Subcutaneous abdominal adipose tissue (tissue), 5 donors: ENCODE results near the gene TNFRSF18.
"Not testable (repeated sequence)": the region's sequence is repeated elsewhere in the genome, so short reads cannot be mapped to it uniquely, and the experiment has no call there.

Source experiments
- H3K27ac ChIP-seq: one replicate; pipeline ENCODE4 v1.7.0; 2013; ENCODE audit warnings: low read depth, mild to moderate bottlenecking, inconsistent platforms, low read length, moderate library complexity
- H3K27me3 ChIP-seq, 5 donors: one replicate each; pipeline ENCODE4 v1.7.0; 2013; ENCODE audit warnings: low read length in 5 of 5, inconsistent platforms in 1 of 5; ENCODE audit not compliant: control insufficient read depth in 5 of 5, insufficient read depth in 4 of 5
- H3K36me3 ChIP-seq, 5 donors: one replicate each; pipeline ENCODE4 v1.7.0; 2013; ENCODE audit warnings: low read length in 5 of 5; ENCODE audit not compliant: control insufficient read depth in 5 of 5, insufficient read depth in 5 of 5
- H3K4me1 ChIP-seq, 5 donors: one replicate each; pipeline ENCODE4 v1.7.0; 2013; ENCODE audit warnings: low read length in 5 of 5, mild to moderate bottlenecking in 3 of 5, moderate library complexity in 1 of 5; ENCODE audit not compliant: control insufficient read depth in 5 of 5, insufficient read depth in 5 of 5
- H3K4me3 ChIP-seq, 5 donors: one replicate each; pipeline ENCODE4 v1.7.0; 2013; ENCODE audit warnings: low read length in 5 of 5, low read depth in 1 of 5
- H3K9ac ChIP-seq, 5 donors: one replicate each; pipeline ENCODE4 v1.7.0; 2013; ENCODE audit warnings: low read length in 5 of 5, mild to moderate bottlenecking in 4 of 5, moderate library complexity in 3 of 5
- H3K9me3 ChIP-seq, 5 donors: one replicate each; pipeline ENCODE4 v1.7.0; 2013; ENCODE audit warnings: low read length in 5 of 5; ENCODE audit not compliant: control insufficient read depth in 5 of 5
- donor health status: healthy.
- donor health status: healthy.
- donor health status: healthy.
- donor health status: healthy.
- donor health status: healthy.

TNFRSF18 gene

GRCh38 chr1:1198423-1199140, 7.8 kb downstream of the TNFRSF18 start:
- no peak overlapping the region for H3K27ac ChIP-seq
- peaks cover 3 to 15% (median 7%) of the 10 kb centered on the region in 5 donors for H3K27me3 ChIP-seq
- H3K9ac ChIP-seq: no peak overlapping the region
- H3K4me1 ChIP-seq: peaks cover 0 to 12% (median 0%) of the 10 kb centered on the region in 5 donors
- H3K36me3 ChIP-seq: no peaks in the 10 kb centered on the region
- no peak overlapping the region for H3K4me3 ChIP-seq
- peaks cover 2 to 13% (median 11%) of the 10 kb centered on the region in 5 donors for H3K9me3 ChIP-seq

GRCh38 chr1:1197551-1198422, 8.6 kb downstream of the TNFRSF18 start:
- Histone ChIP-seq H3K27me3 (peaks cover 2 to 11% (median 3%) of the 10 kb centered on the region in 5 donors), H3K27ac (no peak overlapping the region), H3K9me3 (peaks cover 2 to 13% (median 11%) of the 10 kb centered on the region in 5 donors), H3K36me3 (no peaks in the 10 kb centered on the region), H3K4me3 (no peak overlapping the region), H3K9ac (no peak overlapping the region), H3K4me1 (peaks cover 0 to 12% (median 0%) of the 10 kb centered on the region in 5 donors)

GRCh38 chr1:1197188-1197500, 9.2 kb downstream of the TNFRSF18 start:
- Histone ChIP-seq H3K4me3 (no peak overlapping the region), H3K9me3 (peaks cover 2 to 13% (median 11%) of the 10 kb centered on the region in 5 donors), H3K9ac (no peak overlapping the region), H3K36me3 (no peaks in the 10 kb centered on the region), H3K27me3 (peaks cover 0 to 9% (median 3%) of the 10 kb centered on the region in 5 donors), H3K27ac (no peak overlapping the region), H3K4me1 (peaks cover 0 to 12% (median 0%) of the 10 kb centered on the region in 5 donors)

GRCh38 chr1:1196431-1197187, 9.8 kb downstream of the TNFRSF18 start:
- Histone ChIP-seq H3K9ac (no peak overlapping the region), H3K4me1 (peaks cover 0 to 12% (median 0%) of the 10 kb centered on the region in 5 donors), H3K9me3 (peaks cover 2 to 13% (median 11%) of the 10 kb centered on the region in 5 donors), H3K4me3 (no peak overlapping the region), H3K27me3 (peaks cover 0 to 9% (median 3%) of the 10 kb centered on the region in 5 donors), H3K36me3 (no peaks in the 10 kb centered on the region), H3K27ac (no peak overlapping the region)

- H3K4me3 ChIP-seq, H3K27ac ChIP-seq, H3K9ac ChIP-seq, H3K27me3 ChIP-seq, H3K36me3 ChIP-seq: not testable (repeated sequence)
- Histone ChIP-seq H3K4me1 (peaks cover 0 to 12% (median 0%) of the 10 kb centered on the region in 5 donors), H3K9me3 (peaks cover 2 to 13% (median 11%) of the 10 kb centered on the region in 5 donors)
These were observed 10.7 kb downstream of the TNFRSF18 start for GRCh38 chr1:1195726-1196125.

GRCh38 chr1:1194723-1195122, 11.7 kb downstream of the TNFRSF18 start:
- Histone ChIP-seq H3K4me3 (no peak overlapping the region), H3K36me3 (no peaks in the 10 kb centered on the region), H3K27me3 (peaks cover 0 to 6% (median 0%) of the 10 kb centered on the region in 5 donors), H3K9me3 (peaks cover 2 to 13% (median 11%) of the 10 kb centered on the region in 5 donors), H3K9ac (no peak overlapping the region), H3K4me1 (peaks cover 0 to 2% (median 0%) of the 10 kb centered on the region in 5 donors), H3K27ac (no peak overlapping the region)

- H3K36me3 ChIP-seq: no peaks in the 10 kb centered on the region
- H3K4me1 ChIP-seq: peaks cover 0 to 2% (median 0%) of the 10 kb centered on the region in 5 donors
- no peak overlapping the region for H3K9ac ChIP-seq
- no peaks in the 10 kb centered on the region for H3K27me3 ChIP-seq
- no peak overlapping the region for H3K4me3 ChIP-seq
- no peak overlapping the region for H3K27ac ChIP-seq
- H3K9me3 ChIP-seq: peaks cover 2 to 13% (median 11%) of the 10 kb centered on the region in 5 donors
These were observed 14.7 kb downstream of the TNFRSF18 start for GRCh38 chr1:1191734-1192133.

GRCh38 chr1:1189111-1189510, 17.3 kb downstream of the TNFRSF18 start:
- no peaks in the 10 kb centered on the region for H3K27me3 ChIP-seq
- H3K9me3 ChIP-seq: peaks cover 0 to 2% (median 0%) of the 10 kb centered on the region in 5 donors
- no peak overlapping the region for H3K27ac ChIP-seq
- no peaks in the 10 kb centered on the region for H3K36me3 ChIP-seq
- peaks cover 0 to 4% (median under 1%) of the 10 kb centered on the region in 5 donors for H3K4me1 ChIP-seq
- no peak overlapping the region for H3K4me3 ChIP-seq
- no peak overlapping the region for H3K9ac ChIP-seq

- Histone ChIP-seq H3K27me3 (peaks cover 0 to 10% (median 3%) of the 10 kb centered on the region in 5 donors), H3K36me3 (no peaks in the 10 kb centered on the region), H3K4me1 (peaks cover 0 to 15% (median 9%) of the 10 kb centered on the region in 5 donors), H3K27ac (no peak overlapping the region), H3K9me3 (no peaks in the 10 kb centered on the region), H3K9ac (no peak overlapping the region), H3K4me3 (no peak overlapping the region)
These were observed 18.5 kb downstream of the TNFRSF18 start for GRCh38 chr1:1187938-1188337.
